ENCODE data around the gene COL15A1.

GRCh38 chr9:98894761-98895160 lies 48.9 kb upstream of the COL15A1 start:
- TF ChIP-seq POLR2AphosphoS5 (IDR thresholded peaks at IDR 0.05; ENCODE audit: low read depth, low read length) (no peak), TAF1 (IDR thresholded peaks at IDR 0.05; ENCODE audit: borderline replicate concordance, insufficient read depth, low read length) (no peak), REST (IDR thresholded peaks at IDR 0.05; ENCODE audit: insufficient read depth in 1 of 2, low read depth in 2 of 2, low read length in 2 of 2) (no peak), FOXP2 (optimal IDR thresholded peaks at IDR 0.05; ENCODE audit: borderline replicate concordance, extremely low read depth, extremely low read length, insufficient read depth) (no peak), SIN3A (IDR thresholded peaks at IDR 0.05; ENCODE audit: borderline replicate concordance, insufficient read depth, low read length) (no peak)
